ENCODE results near the gene IPO4. TPM values are rescaled to one million over a fixed set of nuclear protein-coding genes. Genes with fewer than 3 reads are reported as not detected.

Gene IPO4
- total RNA-seq, 1 experiment from 2014 or later = 102 TPM

DNA sequence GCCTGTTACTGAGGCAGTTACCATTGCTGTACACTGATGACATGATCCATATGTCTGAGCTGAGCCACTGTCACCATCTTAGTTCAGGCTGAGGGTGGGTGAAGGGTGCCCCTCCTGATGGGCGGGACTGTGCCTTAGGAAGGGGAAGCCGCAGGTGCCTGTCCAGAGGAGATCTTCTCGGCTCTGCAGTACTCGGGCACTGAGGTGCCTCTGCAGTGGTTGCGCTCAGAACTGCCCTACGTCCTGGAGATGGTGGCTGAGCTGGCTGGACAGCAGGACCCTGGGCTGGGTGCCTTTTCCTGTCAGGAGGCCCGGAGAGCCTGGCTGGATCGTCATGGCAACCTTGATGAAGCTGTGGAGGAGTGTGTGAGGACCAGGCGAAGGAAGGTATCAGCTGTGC is 37.6 kb downstream of the IPO4 start:
- no peak overlapping the region for H3K4me3 ChIP-seq (replicated peaks in 1 of 2; ENCODE audit: low read depth in 1 of 2, low read length in 2 of 2)
- no peaks in the 10 kb centered on the region for H3K27me3 ChIP-seq (ENCODE audit: insufficient read depth, low read length)
- no TSS peak for BruUV-seq (replicated peaks)
- peaks cover 36 to 47% of the 10 kb centered on the region in 2 experiments for H3K36me3 ChIP-seq (ENCODE audit: control insufficient read depth in 1 of 2, insufficient read depth in 2 of 2, low read length in 2 of 2)
- intact Hi-C loops (cut with micrococcal nuclease) = no loop called here
- no peaks in the 10 kb centered on the region for H3K9me2 ChIP-seq (ENCODE audit: insufficient read depth)
- TF ChIP-seq SIN3A (IDR thresholded peaks at IDR 0.05; ENCODE audit: low read depth) = no peak
- TF ChIP-seq MAX (IDR thresholded peaks at IDR 0.05) = no peak
- no peak for TF ChIP-seq TCF7L2 (IDR thresholded peaks at IDR 0.05; ENCODE audit: borderline replicate concordance, extremely low read depth, insufficient read depth, insufficient read length)
- no peak for TF ChIP-seq POLR2AphosphoS5 (IDR thresholded peaks at IDR 0.05; ENCODE audit: low read depth, low read length)
- TF ChIP-seq POLR2A (IDR thresholded peaks at IDR 0.05; ENCODE audit: borderline replicate concordance, extremely low read depth, insufficient read depth, insufficient read length) = no peak
- TF ChIP-seq SRF (IDR thresholded peaks at IDR 0.05; ENCODE audit: low read depth) = no peak
- TF ChIP-seq, protein P1, sequence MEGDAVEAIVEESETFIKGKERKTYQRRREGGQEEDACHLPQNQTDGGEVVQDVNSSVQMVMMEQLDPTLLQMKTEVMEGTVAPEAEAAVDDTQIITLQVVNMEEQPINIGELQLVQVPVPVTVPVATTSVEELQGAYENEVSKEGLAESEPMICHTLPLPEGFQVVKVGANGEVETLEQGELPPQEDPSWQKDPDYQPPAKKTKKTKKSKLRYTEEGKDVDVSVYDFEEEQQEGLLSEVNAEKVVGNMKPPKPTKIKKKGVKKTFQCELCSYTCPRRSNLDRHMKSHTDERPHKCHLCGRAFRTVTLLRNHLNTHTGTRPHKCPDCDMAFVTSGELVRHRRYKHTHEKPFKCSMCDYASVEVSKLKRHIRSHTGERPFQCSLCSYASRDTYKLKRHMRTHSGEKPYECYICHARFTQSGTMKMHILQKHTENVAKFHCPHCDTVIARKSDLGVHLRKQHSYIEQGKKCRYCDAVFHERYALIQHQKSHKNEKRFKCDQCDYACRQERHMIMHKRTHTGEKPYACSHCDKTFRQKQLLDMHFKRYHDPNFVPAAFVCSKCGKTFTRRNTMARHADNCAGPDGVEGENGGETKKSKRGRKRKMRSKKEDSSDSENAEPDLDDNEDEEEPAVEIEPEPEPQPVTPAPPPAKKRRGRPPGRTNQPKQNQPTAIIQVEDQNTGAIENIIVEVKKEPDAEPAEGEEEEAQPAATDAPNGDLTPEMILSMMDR (IDR thresholded peaks at IDR 0.05 in 2 of 3, conservative IDR thresholded peaks at IDR 0.05 in 1 of 3; ENCODE audit: borderline replicate concordance in 1 of 3, insufficient read depth in 1 of 3, low read depth in 2 of 3, low read length in 2 of 3) = no peak
- H3K4me2 ChIP-seq (ENCODE audit: low read length) = no peak overlapping the region
- no peak overlapping the region for H3K27ac ChIP-seq (ENCODE audit: low read depth, low read length)
- no peak overlapping the region for H2AFZ ChIP-seq (ENCODE audit: low read depth, low read length, poor library complexity, severe bottlenecking)
- H4K20me1 ChIP-seq (ENCODE audit: insufficient read depth) = no peaks in the 10 kb centered on the region
- no peak overlapping the region for H3K9ac ChIP-seq (ENCODE audit: low read length)
- H3K4me1 ChIP-seq (ENCODE audit: control insufficient read depth in 1 of 2, insufficient read depth in 2 of 2, low read length in 2 of 2) = peaks cover 5 to 7% of the 10 kb centered on the region in 2 experiments
- RAD21 ChIA-PET (ENCODE audit: low non-redundant PET in 1 of 2, low total read pairs in 2 of 2, uncharacterized antibody in 2 of 2, unreplicated experiment in 2 of 2) = no interaction called here
- peaks cover 39% of the 10 kb centered on the region for H3K79me2 ChIP-seq (ENCODE audit: insufficient read depth, low read length)
- H3K9me3 ChIP-seq (ENCODE audit: control insufficient read depth in 1 of 2, insufficient read depth in 1 of 2, low read depth in 1 of 2, low read length in 2 of 2) = no peaks in the 10 kb centered on the region
- CTCF ChIA-PET = no interaction called here
- DNase-seq (ENCODE audit: low read depth, low spot score) = no peak
- POLR2A ChIA-PET = interaction anchor here (1.8 kb wide), 1 partner anchor 10 kb away, joined by 4 read pairs; the partner anchor contains the start of gene EMC9
- ATAC-seq = no peak

- no peak overlapping the region for H3K27ac ChIP-seq (ENCODE audit: low read depth, low read length)
- TF ChIP-seq SIN3A (IDR thresholded peaks at IDR 0.05; ENCODE audit: low read depth) = no peak
- TF ChIP-seq, protein P2, sequence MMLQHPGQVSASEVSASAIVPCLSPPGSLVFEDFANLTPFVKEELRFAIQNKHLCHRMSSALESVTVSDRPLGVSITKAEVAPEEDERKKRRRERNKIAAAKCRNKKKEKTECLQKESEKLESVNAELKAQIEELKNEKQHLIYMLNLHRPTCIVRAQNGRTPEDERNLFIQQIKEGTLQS (IDR thresholded peaks at IDR 0.05) = no peak
- H3K79me2 ChIP-seq (ENCODE audit: insufficient read depth, low read length) = peaks cover 44% of the 10 kb centered on the region
- RAD21 ChIA-PET (ENCODE audit: low non-redundant PET in 1 of 2, low total read pairs in 2 of 2, uncharacterized antibody in 2 of 2, unreplicated experiment in 2 of 2) = no interaction called here
- H3K4me3 ChIP-seq (replicated peaks in 1 of 2; ENCODE audit: low read depth in 1 of 2, low read length in 2 of 2) = no peak overlapping the region
- no peaks in the 10 kb centered on the region for H3K9me3 ChIP-seq (ENCODE audit: control insufficient read depth in 1 of 2, insufficient read depth in 1 of 2, low read depth in 1 of 2, low read length in 2 of 2)
- no peak overlapping the region for H3K9ac ChIP-seq (ENCODE audit: low read length)
- POLR2A ChIA-PET = interaction anchor here (1.8 kb wide), 1 partner anchor 9 kb away, joined by 4 read pairs; the partner anchor contains the start of gene EMC9
- peaks cover 33 to 44% of the 10 kb centered on the region in 2 experiments for H3K36me3 ChIP-seq (ENCODE audit: control insufficient read depth in 1 of 2, insufficient read depth in 2 of 2, low read length in 2 of 2)
- no peak overlapping the region for H2AFZ ChIP-seq (ENCODE audit: low read depth, low read length, poor library complexity, severe bottlenecking)
- no peaks in the 10 kb centered on the region for H3K27me3 ChIP-seq (ENCODE audit: insufficient read depth, low read length)
- no peak for ATAC-seq
- H4K20me1 ChIP-seq (ENCODE audit: insufficient read depth) = no peaks in the 10 kb centered on the region
- peaks cover 8 to 11% of the 10 kb centered on the region in 2 experiments for H3K4me1 ChIP-seq (ENCODE audit: control insufficient read depth in 1 of 2, insufficient read depth in 2 of 2, low read length in 2 of 2)
- H3K4me2 ChIP-seq (ENCODE audit: low read length) = no peak overlapping the region
- intact Hi-C loops (cut with micrococcal nuclease) = no loop called here
- CTCF ChIA-PET = interaction anchor here (1.0 kb wide), 1 partner anchor 10 kb away, joined by 4 read pairs; the partner anchor contains the start of gene IRF9
- H3K9me2 ChIP-seq (ENCODE audit: insufficient read depth) = no peaks in the 10 kb centered on the region
- no TSS peak for BruUV-seq (replicated peaks)
- DNase-seq (ENCODE audit: low read depth, low spot score) = no peak
These were observed 38.0 kb downstream of the IPO4 start for GRCh38 chr14:24150567-24150966.
